ENCODE data around the gene LRRC71.

- no peak for TF ChIP-seq EZH2 (IDR thresholded peaks at IDR 0.05; ENCODE audit: insufficient read depth, poor library complexity, severe bottlenecking)
- TF ChIP-seq EZH2phosphoT487 (IDR thresholded peaks at IDR 0.05; ENCODE audit: insufficient read depth, low read depth): no peak
These were observed 24.4 kb downstream of the LRRC71 start for GRCh38 chr1:156944848-156945247.
